Choroid plexus epithelial cell (primary cell): ENCODE data around the gene TXNDC5.
A peak's percentile ranks its signal among the peaks of the same experiment; 100 is the strongest.

Experiments
- DNase-seq: peaks from one replicate; pipeline ENCODE4 v3.0.0-alpha.2; 2010; ENCODE audit warnings: low read depth
- H3K4me3 ChIP-seq: 2 replicates; pipeline ENCODE4 v1.5.1; 2011; ENCODE audit warnings: low read depth, mild to moderate bottlenecking, control low read depth, low read length, moderate library complexity
- TF ChIP-seq, protein P1 (sequence below): conservative IDR thresholded peaks from 2 replicates; pipeline ENCODE4 v1.5.1; 2011; ENCODE audit warnings: low read depth, mild to moderate bottlenecking, control low read depth, inconsistent platforms, low read length, moderate library complexity

TXNDC5 gene

DNA sequence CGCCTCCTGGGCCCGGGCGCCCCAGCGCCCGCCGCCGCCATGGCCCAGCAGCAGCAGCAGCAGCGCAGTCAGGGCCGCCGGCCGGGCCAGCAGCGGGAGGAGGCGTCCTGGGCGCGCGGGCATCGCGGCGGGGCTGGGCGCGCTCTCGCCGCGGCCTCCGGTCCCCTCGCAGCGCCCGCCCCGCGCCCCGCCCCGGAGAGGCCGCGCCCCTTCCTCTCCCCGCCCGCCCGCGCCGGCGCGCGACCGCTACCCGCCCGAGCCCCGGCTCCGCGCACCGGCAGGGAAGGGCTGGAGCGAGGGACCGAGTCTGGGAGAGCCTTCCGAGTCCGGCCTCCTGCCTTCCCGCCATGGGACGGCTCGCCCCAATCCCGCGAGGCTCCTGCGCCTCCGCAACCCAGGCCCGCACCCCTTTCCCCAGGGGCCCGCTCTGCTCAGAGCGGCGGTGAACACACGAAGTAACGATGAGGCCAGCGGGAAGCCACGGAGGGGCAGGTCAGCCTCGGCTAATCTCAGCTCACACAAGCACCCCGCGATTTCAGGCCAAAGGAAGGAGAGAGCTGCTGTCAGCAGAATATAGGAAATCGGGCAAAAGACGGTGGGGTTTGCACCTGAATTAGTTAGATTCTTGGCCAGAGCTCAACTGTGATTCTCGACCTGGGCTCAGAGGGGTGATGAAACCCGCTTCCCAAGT lies at the start of gene TXNDC5:
Gene TXNDC5 (minus strand): TSS at position 135 of the 691 bp plus-strand sequence. CDS start 12 bp downstream, at position 123.
- TF ChIP-seq, protein P1, sequence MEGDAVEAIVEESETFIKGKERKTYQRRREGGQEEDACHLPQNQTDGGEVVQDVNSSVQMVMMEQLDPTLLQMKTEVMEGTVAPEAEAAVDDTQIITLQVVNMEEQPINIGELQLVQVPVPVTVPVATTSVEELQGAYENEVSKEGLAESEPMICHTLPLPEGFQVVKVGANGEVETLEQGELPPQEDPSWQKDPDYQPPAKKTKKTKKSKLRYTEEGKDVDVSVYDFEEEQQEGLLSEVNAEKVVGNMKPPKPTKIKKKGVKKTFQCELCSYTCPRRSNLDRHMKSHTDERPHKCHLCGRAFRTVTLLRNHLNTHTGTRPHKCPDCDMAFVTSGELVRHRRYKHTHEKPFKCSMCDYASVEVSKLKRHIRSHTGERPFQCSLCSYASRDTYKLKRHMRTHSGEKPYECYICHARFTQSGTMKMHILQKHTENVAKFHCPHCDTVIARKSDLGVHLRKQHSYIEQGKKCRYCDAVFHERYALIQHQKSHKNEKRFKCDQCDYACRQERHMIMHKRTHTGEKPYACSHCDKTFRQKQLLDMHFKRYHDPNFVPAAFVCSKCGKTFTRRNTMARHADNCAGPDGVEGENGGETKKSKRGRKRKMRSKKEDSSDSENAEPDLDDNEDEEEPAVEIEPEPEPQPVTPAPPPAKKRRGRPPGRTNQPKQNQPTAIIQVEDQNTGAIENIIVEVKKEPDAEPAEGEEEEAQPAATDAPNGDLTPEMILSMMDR = no peak
- peak; percentile 65 for DNase-seq
- H3K4me3 ChIP-seq = peak within 1 kb of the TSS; percentile 83

DNA sequence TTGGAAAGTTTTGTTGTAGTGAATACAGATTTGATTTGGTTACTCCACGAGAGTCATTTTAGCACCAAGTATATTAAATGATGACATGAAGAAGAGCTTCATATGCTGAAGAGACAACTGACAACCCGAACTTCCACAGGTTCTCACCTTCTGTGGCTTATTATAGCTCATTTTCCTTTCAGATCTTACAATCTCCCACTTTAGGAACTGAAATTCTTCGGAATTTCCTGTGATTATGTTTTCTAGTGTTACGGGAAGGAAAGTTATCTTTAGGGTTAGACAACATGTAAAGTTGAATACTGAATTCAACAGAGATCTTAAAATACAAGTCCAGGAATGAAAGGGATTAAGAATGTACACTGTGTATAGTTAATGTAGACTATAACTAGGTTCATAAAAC lies 49.6 kb upstream of the TXNDC5 start:
- TF ChIP-seq, protein P1 = no peak
- H3K4me3 ChIP-seq = no peak overlapping the region
- DNase-seq = no peak

DNA sequence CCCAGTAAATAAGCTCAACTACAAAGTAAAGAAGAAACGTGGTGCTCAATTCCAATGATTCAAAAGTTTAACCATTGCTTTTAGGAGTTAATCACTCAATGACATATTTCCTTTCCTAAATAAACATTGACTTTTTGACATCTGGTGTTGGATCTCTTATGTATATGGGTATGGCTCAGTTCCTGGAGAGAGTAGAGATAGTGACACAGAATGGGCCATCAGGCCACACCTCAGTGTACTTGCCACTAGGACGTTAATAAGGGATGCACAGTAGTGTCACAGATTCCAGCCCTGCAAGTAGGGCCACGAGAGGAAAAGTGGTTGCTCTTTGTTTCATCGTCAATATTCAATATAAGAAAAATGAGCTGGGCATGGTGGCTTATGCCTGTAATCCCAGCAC lies 48.9 kb upstream of the TXNDC5 start:
- TF ChIP-seq, protein P1 = no peak
- no peak for DNase-seq
- no peak overlapping the region for H3K4me3 ChIP-seq

DNA sequence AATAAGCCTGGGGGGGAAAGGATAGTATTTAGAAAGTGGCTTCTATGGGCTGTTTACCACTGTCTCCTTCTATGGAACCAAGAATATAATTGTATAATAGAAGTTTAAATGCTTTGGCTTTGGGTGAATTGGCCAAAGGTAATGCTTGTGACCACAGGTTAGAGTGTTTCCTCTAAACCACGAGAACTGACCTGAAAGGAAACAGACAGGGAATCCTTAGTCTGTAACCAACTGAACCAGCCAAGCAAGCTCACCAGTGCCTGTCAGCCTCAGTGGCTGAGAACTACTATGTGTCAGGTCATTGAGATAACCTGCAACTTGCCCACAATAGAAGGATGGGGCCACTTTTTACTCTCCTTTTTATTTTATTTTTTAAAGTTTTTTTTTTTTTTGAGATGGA lies 47.9 kb upstream of the TXNDC5 start:
- TF ChIP-seq, protein P1 = no peak
- no peak overlapping the region for H3K4me3 ChIP-seq
- no peak for DNase-seq

DNA sequence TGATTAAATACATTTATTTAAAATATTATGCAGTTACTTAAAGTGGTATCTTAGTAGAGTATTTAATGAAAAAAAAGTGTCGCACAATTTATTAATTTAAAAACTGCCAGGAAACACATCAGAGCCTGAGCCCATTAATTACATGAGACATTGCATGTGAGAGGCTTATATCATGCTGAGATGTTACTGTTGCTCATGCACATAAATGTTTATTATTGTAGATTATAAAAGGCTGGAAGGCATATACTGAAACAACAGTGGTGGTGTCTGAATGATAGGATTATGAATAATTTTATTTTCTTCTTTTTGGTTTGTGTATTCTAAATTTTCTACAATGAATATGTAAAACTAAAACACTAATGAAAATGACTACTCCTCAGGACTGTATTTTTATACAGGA lies 45.7 kb upstream of the TXNDC5 start:
- TF ChIP-seq, protein P1 = no peak
- DNase-seq = no peak
- H3K4me3 ChIP-seq = no peak overlapping the region

GRCh38 chr6:7954477-7955200 lies 44.1 kb upstream of the TXNDC5 start:
- TF ChIP-seq, protein P1 = no peak

DNA sequence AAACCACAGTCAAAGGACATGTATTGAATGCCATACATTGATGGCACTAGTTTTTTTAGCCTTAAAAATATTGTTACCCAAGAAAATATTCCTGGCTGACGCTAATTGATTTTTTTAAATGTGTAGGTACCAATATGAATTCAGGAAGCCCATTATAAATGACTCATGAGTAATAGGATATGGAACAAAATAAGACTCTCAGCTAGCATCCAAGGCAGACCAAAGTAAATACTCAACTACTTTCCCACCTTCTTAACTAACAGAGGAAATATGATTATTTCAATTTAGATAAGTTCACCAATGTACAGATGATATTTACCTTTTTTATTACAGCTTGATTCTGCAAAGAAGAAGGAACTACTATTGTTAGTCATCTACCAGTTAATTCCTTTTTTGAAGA lies 43.2 kb upstream of the TXNDC5 start:
- no peak overlapping the region for H3K4me3 ChIP-seq
- DNase-seq = no peak
- TF ChIP-seq, protein P1 = no peak

More at GRCh38 chr6:7954477-7955200, 44.1 kb upstream of the TXNDC5 start:
- no peak for DNase-seq
- no peak overlapping the region for H3K4me3 ChIP-seq
